Measurements from ENCODE around the gene HUS1B.

The HUS1B gene

GRCh38 chr6:679282-679681 lies 22.4 kb upstream of the HUS1B start:
- H3K4me3 ChIP-seq (ENCODE audit: control insufficient read depth, low read depth, low read length) = no peak overlapping the region
- no peak for TF ChIP-seq CTCF (conservative IDR thresholded peaks at IDR 0.05; ENCODE audit: control insufficient read depth, insufficient read depth, low read depth, low read length)
- peak; percentile 38 for DNase-seq (ENCODE audit: low read depth)

GRCh38 chr6:678520-678919 lies 21.6 kb upstream of the HUS1B start:
- H3K4me3 ChIP-seq (ENCODE audit: control insufficient read depth, low read depth, low read length) = no peak overlapping the region
- TF ChIP-seq CTCF (conservative IDR thresholded peaks at IDR 0.05; ENCODE audit: control insufficient read depth, insufficient read depth, low read depth, low read length) = no peak
- no peak for DNase-seq (ENCODE audit: low read depth)

GRCh38 chr6:677919-678318 lies 21.0 kb upstream of the HUS1B start:
- no peak for DNase-seq (ENCODE audit: low read depth)
- no peak for TF ChIP-seq CTCF (conservative IDR thresholded peaks at IDR 0.05; ENCODE audit: control insufficient read depth, insufficient read depth, low read depth, low read length)

GRCh38 chr6:674956-675355 lies 18.1 kb upstream of the HUS1B start:
- TF ChIP-seq CTCF (conservative IDR thresholded peaks at IDR 0.05; ENCODE audit: control insufficient read depth, insufficient read depth, low read depth, low read length) = no peak
- H3K4me3 ChIP-seq (ENCODE audit: control insufficient read depth, low read depth, low read length) = no peak overlapping the region
- no peak for DNase-seq (ENCODE audit: low read depth)

More at GRCh38 chr6:677919-678318, 21.0 kb upstream of the HUS1B start:
- no peak overlapping the region for H3K4me3 ChIP-seq (ENCODE audit: control insufficient read depth, low read depth, low read length)

GRCh38 chr6:674406-674805 lies 17.5 kb upstream of the HUS1B start:
- no peak for TF ChIP-seq CTCF (conservative IDR thresholded peaks at IDR 0.05; ENCODE audit: control insufficient read depth, insufficient read depth, low read depth, low read length)
- no peak overlapping the region for H3K4me3 ChIP-seq (ENCODE audit: control insufficient read depth, low read depth, low read length)
- no peak for DNase-seq (ENCODE audit: low read depth)

GRCh38 chr6:667253-667927 lies 10.5 kb upstream of the HUS1B start:
- no peak for TF ChIP-seq CTCF (conservative IDR thresholded peaks at IDR 0.05; ENCODE audit: control insufficient read depth, insufficient read depth, low read depth, low read length)
- no peak for DNase-seq (ENCODE audit: low read depth)
- no peak overlapping the region for H3K4me3 ChIP-seq (ENCODE audit: control insufficient read depth, low read depth, low read length)

All from fibroblast of mammary gland (primary cell).